ENCODE results near the gene LRRC58. TPM values are rescaled to one million over a fixed set of nuclear protein-coding genes. Genes with fewer than 3 reads are reported as not detected.
A peak's percentile ranks its signal among the peaks of the same experiment; 100 is the strongest.

The LRRC58 gene
- total and polyA plus RNA-seq, 4 donors, result 16.6 to 55.1 (median 27.1) TPM

GRCh38 chr3:120369037-120369467 lies 19.9 kb upstream of the LRRC58 start:
- DNase-seq (ENCODE audit: low read depth in 4 of 6, low spot score in 6 of 6), result no peak
- WGBS (ENCODE audit: insufficient coverage), result 50% methylated on average over 1 of the region's 2 CpGs
- Histone ChIP-seq H3K36me3 (ENCODE audit: control insufficient read depth, insufficient read depth, low read length) (no peaks in the 10 kb centered on the region), H3K4me3 (ENCODE audit: low read depth, low read length) (no peak overlapping the region), H3K4me1 (ENCODE audit: control insufficient read depth, insufficient read depth, low read length) (no peaks in the 10 kb centered on the region), H3K27ac (ENCODE audit: low read depth, low read length) (no peak overlapping the region), H3K27me3 (ENCODE audit: control insufficient read depth, insufficient read depth, low read length) (no peaks in the 10 kb centered on the region), H3K9me3 (ENCODE audit: control insufficient read depth, insufficient read depth, low read length) (no peaks in the 10 kb centered on the region)

DNA sequence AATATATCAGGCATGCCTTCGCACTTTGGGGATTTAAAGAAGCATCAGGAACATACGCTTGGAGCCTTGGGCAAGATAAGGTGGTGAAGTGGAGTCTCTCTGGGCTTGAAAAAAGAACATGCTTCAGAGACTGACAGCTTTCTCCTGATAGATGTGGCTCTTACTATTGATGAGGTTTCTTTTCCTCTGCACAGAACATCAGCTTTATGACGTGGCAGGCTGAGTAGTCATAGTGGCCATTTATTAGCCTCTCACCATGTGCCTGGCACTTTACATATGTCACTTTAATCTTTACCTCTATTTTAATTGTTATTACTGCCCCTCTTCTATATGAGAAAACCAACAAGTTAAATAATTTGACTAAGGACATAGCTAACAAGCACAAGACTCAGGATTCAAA lies 19.0 kb upstream of the LRRC58 start:
- H3K4me3 ChIP-seq (ENCODE audit: low read depth, low read length), result no peak overlapping the region
- H3K27me3 ChIP-seq (ENCODE audit: control insufficient read depth, insufficient read depth, low read length), result no peaks in the 10 kb centered on the region
- 86% methylated on average over 2 of the region's 3 CpGs for WGBS (ENCODE audit: insufficient coverage)
- DNase-seq (ENCODE audit: low read depth in 4 of 6, low spot score in 6 of 6), result no peak
- H3K27ac ChIP-seq (ENCODE audit: low read depth, low read length), result no peak overlapping the region
- no peaks in the 10 kb centered on the region for H3K9me3 ChIP-seq (ENCODE audit: control insufficient read depth, insufficient read depth, low read length)
- H3K36me3 ChIP-seq (ENCODE audit: control insufficient read depth, insufficient read depth, low read length), result no peaks in the 10 kb centered on the region
- H3K4me1 ChIP-seq (ENCODE audit: control insufficient read depth, insufficient read depth, low read length), result no peaks in the 10 kb centered on the region

- no CpG with 5 or more reads among the region's 1 CpG for WGBS (ENCODE audit: insufficient coverage)
- Histone ChIP-seq H3K27me3 (ENCODE audit: control insufficient read depth, insufficient read depth, low read length) (no peaks in the 10 kb centered on the region), H3K27ac (ENCODE audit: low read depth, low read length) (no peak overlapping the region), H3K36me3 (ENCODE audit: control insufficient read depth, insufficient read depth, low read length) (no peaks in the 10 kb centered on the region), H3K9me3 (ENCODE audit: control insufficient read depth, insufficient read depth, low read length) (no peaks in the 10 kb centered on the region), H3K4me3 (ENCODE audit: low read depth, low read length) (no peak overlapping the region), H3K4me1 (ENCODE audit: control insufficient read depth, insufficient read depth, low read length) (no peaks in the 10 kb centered on the region)
- DNase-seq (ENCODE audit: low read depth in 4 of 6, low spot score in 6 of 6), result no peak
Measured at GRCh38 chr3:120364821-120365220, 15.7 kb upstream of the LRRC58 start.

DNA sequence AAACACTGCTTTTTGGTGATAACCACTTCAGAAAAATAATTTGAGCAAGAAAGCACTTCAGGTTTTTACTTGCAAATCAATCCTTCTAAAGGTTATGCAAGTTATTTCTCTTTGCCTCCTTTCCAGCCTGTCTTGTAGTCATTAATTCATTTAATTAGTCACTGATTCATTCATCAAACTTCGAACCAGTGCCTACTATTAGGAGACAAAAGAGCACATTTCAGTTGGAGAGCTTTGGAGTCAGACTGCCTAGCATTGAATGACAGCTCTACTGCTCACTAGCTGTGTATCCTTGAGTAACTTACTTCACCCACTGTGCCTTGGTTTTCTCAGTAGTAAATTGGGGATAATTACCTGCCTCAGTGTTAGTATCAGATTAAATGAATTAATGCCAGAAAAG lies 14.9 kb upstream of the LRRC58 start:
- Histone ChIP-seq H3K27me3 (ENCODE audit: control insufficient read depth, insufficient read depth, low read length) (no peaks in the 10 kb centered on the region), H3K9me3 (ENCODE audit: control insufficient read depth, insufficient read depth, low read length) (no peaks in the 10 kb centered on the region), H3K4me1 (ENCODE audit: control insufficient read depth, insufficient read depth, low read length) (no peaks in the 10 kb centered on the region), H3K4me3 (ENCODE audit: low read depth, low read length) (no peak overlapping the region), H3K27ac (ENCODE audit: low read depth, low read length) (no peak overlapping the region), H3K36me3 (ENCODE audit: control insufficient read depth, insufficient read depth, low read length) (no peaks in the 10 kb centered on the region)
- no peak for DNase-seq (ENCODE audit: low read depth in 4 of 6, low spot score in 6 of 6)
- WGBS (ENCODE audit: insufficient coverage), result 50% methylated on average over 1 of the region's 1 CpG

GRCh38 chr3:120357807-120358206 lies 8.7 kb upstream of the LRRC58 start:
- no peak overlapping the region for H3K4me3 ChIP-seq (ENCODE audit: low read depth, low read length)
- no peaks in the 10 kb centered on the region for H3K4me1 ChIP-seq (ENCODE audit: control insufficient read depth, insufficient read depth, low read length)
- DNase-seq (ENCODE audit: low read depth in 4 of 6, low spot score in 6 of 6), result no peak
- no peak overlapping the region for H3K27ac ChIP-seq (ENCODE audit: low read depth, low read length)
- no peaks in the 10 kb centered on the region for H3K27me3 ChIP-seq (ENCODE audit: control insufficient read depth, insufficient read depth, low read length)
- H3K9me3 ChIP-seq (ENCODE audit: control insufficient read depth, insufficient read depth, low read length), result no peaks in the 10 kb centered on the region
- no peaks in the 10 kb centered on the region for H3K36me3 ChIP-seq (ENCODE audit: control insufficient read depth, insufficient read depth, low read length)

- no peak for DNase-seq (ENCODE audit: low read depth in 4 of 6, low spot score in 6 of 6)
- no CpG with 5 or more reads among the region's 1 CpG for WGBS (ENCODE audit: insufficient coverage)
- Histone ChIP-seq H3K4me3 (ENCODE audit: low read depth, low read length) (no peak overlapping the region), H3K9me3 (ENCODE audit: control insufficient read depth, insufficient read depth, low read length) (no peaks in the 10 kb centered on the region), H3K4me1 (ENCODE audit: control insufficient read depth, insufficient read depth, low read length) (peaks cover 4% of the 10 kb centered on the region), H3K27me3 (ENCODE audit: control insufficient read depth, insufficient read depth, low read length) (no peaks in the 10 kb centered on the region), H3K27ac (ENCODE audit: low read depth, low read length) (no peak overlapping the region), H3K36me3 (ENCODE audit: control insufficient read depth, insufficient read depth, low read length) (no peaks in the 10 kb centered on the region)
Measured at GRCh38 chr3:120355486-120355885, 6.3 kb upstream of the LRRC58 start.

- Histone ChIP-seq H3K4me3 (ENCODE audit: low read depth, low read length) (no peak overlapping the region), H3K4me1 (ENCODE audit: control insufficient read depth, insufficient read depth, low read length) (peaks cover 4% of the 10 kb centered on the region), H3K36me3 (ENCODE audit: control insufficient read depth, insufficient read depth, low read length) (no peaks in the 10 kb centered on the region), H3K27me3 (ENCODE audit: control insufficient read depth, insufficient read depth, low read length) (no peaks in the 10 kb centered on the region), H3K27ac (ENCODE audit: low read depth, low read length) (no peak overlapping the region), H3K9me3 (ENCODE audit: control insufficient read depth, insufficient read depth, low read length) (no peaks in the 10 kb centered on the region)
- no peak for DNase-seq (ENCODE audit: low read depth in 4 of 6, low spot score in 6 of 6)
Measured at GRCh38 chr3:120353463-120353862, 4.3 kb upstream of the LRRC58 start.

DNA sequence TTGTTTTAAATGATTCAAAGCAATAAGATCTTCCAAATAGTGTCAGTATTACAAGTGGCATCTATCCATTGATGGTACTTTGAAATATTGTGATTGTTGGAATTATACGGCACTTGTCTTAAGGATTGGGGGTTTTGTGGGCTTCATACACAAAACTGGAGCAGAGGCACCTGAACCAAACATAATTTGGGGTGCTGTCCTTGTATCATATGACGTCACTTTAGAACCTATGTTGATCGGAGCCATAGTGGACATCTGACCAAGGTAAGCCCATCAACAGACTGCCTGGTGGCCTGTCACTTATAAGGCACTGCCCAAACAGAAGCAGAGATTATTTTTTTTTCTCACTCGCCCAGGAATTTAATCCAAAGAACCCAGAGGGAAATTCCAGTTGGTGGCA lies 2.9 kb upstream of the LRRC58 start:
- DNase-seq (ENCODE audit: low read depth in 4 of 6, low spot score in 6 of 6), result no peak
- Histone ChIP-seq H3K27ac (ENCODE audit: low read depth, low read length) (no peak overlapping the region), H3K9me3 (ENCODE audit: control insufficient read depth, insufficient read depth, low read length) (no peaks in the 10 kb centered on the region), H3K4me1 (ENCODE audit: control insufficient read depth, insufficient read depth, low read length) (peaks cover 4% of the 10 kb centered on the region), H3K36me3 (ENCODE audit: control insufficient read depth, insufficient read depth, low read length) (no peaks in the 10 kb centered on the region), H3K4me3 (ENCODE audit: low read depth, low read length) (no peak overlapping the region), H3K27me3 (ENCODE audit: control insufficient read depth, insufficient read depth, low read length) (no peaks in the 10 kb centered on the region)
- 99% methylated on average over 4 of the region's 4 CpGs for WGBS (ENCODE audit: insufficient coverage)

- no peaks in the 10 kb centered on the region for H3K36me3 ChIP-seq (ENCODE audit: control insufficient read depth, insufficient read depth, low read length)
- H3K9me3 ChIP-seq (ENCODE audit: control insufficient read depth, insufficient read depth, low read length), result no peaks in the 10 kb centered on the region
- H3K27me3 ChIP-seq (ENCODE audit: control insufficient read depth, insufficient read depth, low read length), result no peaks in the 10 kb centered on the region
- WGBS (ENCODE audit: insufficient coverage), result no CpG with 5 or more reads among the region's 8 CpGs
- H3K27ac ChIP-seq (ENCODE audit: low read depth, low read length), result peak overlapping the region; percentile 97
- peak overlapping the region; percentile 88 for H3K4me3 ChIP-seq (ENCODE audit: low read depth, low read length)
- DNase-seq (ENCODE audit: low read depth in 4 of 6, low spot score in 6 of 6), result peak in 1 of 6 donors; percentile 4
- H3K4me1 ChIP-seq (ENCODE audit: control insufficient read depth, insufficient read depth, low read length), result peaks cover 7% of the 10 kb centered on the region
Measured at GRCh38 chr3:120350401-120350941, 1.3 kb upstream of the LRRC58 start.

DNA sequence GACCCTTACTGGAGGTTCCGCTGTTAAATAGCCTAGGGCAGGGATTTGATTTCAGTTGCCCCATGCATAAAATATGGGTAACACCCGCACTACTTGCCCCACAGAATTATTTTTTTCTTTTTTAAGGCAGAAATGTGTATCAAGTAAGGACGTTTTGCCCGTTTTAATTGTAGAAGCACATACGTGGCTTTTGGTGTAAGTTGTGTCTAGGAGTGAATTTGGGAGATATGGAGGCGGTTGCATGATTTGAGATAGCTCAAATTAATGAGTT lies 636 bp upstream of the LRRC58 start:
- H3K27me3 ChIP-seq (ENCODE audit: control insufficient read depth, insufficient read depth, low read length), result no peaks in the 10 kb centered on the region
- no peaks in the 10 kb centered on the region for H3K36me3 ChIP-seq (ENCODE audit: control insufficient read depth, insufficient read depth, low read length)
- peaks cover 7% of the 10 kb centered on the region for H3K4me1 ChIP-seq (ENCODE audit: control insufficient read depth, insufficient read depth, low read length)
- WGBS (ENCODE audit: insufficient coverage), result 0% methylated on average over 1 of the region's 6 CpGs
- no peaks in the 10 kb centered on the region for H3K9me3 ChIP-seq (ENCODE audit: control insufficient read depth, insufficient read depth, low read length)
- H3K4me3 ChIP-seq (ENCODE audit: low read depth, low read length), result peak overlapping the region; percentile 88
- H3K27ac ChIP-seq (ENCODE audit: low read depth, low read length), result peak overlapping the region; percentile 97
- DNase-seq (ENCODE audit: low read depth in 4 of 6, low spot score in 6 of 6), result peak in 1 of 6 donors; percentile 24

All from spinal cord (tissue), 10 donors.